Transverse colon (tissue), 4 donors: ENCODE results near the gene EYS.

Experiments used
- EP300 ChIP-seq: sonication (generic); formaldehyde crosslinking; IDR thresholded peaks from one replicate; pipeline ENCODE4 v1.6.1; 2017; ENCODE audit warnings: antibody characterized with exemption, low read depth
- POLR2A ChIP-seq: fragments of 450-650 bp; IDR thresholded peaks from one replicate; pipeline ENCODE4 v1.6.1; 2016; ENCODE audit warnings: antibody characterized with exemption, mild to moderate bottlenecking, moderate library complexity
- POLR2AphosphoS5 ChIP-seq, 3 donors: sonication (generic); formaldehyde crosslinking; IDR thresholded peaks; one replicate each; pipeline ENCODE4 v1.6.1; 2016; ENCODE audit warnings: antibody characterized with exemption in 3 of 3
- TF ChIP-seq, protein P1 (sequence below), 5 experiments: fragments of 200-600 bp in 3 of 5; fragments of 450-650 bp in 2 of 5; sonication (generic) in 3 of 5; IDR thresholded peaks; 1 replicate in 2 of 5; 2 replicates in 3 of 5; pipeline ENCODE4 v1.5.1; 2016 to 2017; ENCODE audit warnings: antibody characterized with exemption in 5 of 5, inconsistent platforms in 3 of 5, mild to moderate bottlenecking in 2 of 5, moderate library complexity in 1 of 5

DNA sequence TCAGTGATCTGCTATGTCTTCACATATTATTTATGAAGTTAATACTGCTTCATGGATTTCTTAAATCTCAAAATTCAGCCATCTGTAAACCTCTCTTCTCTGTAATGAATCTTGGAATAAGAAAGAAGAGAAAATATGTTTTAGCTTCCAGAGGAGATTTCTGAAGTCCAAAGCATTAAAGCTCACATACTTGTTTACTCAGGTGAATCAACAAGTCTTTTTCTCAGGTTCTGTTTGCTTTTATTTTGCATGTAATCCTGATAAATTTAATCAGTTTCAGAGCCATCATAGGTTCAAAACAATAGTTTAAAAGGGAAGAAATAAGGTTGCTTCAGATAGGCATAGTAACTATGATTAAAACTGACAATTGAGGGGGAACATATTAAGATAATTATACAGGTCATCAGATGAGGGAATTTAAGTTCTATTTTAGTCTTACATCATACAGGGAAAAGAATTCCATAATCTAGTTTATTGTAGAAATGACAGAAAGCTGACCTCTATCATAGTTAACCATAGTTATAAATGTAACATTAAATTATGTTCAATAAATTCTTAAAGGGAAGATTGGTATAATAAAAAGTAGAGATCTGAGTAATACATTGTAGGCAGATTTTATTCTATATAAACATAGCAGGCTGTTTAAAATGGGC is 716.2 kb downstream of the EYS start:
- TF ChIP-seq, protein P1, sequence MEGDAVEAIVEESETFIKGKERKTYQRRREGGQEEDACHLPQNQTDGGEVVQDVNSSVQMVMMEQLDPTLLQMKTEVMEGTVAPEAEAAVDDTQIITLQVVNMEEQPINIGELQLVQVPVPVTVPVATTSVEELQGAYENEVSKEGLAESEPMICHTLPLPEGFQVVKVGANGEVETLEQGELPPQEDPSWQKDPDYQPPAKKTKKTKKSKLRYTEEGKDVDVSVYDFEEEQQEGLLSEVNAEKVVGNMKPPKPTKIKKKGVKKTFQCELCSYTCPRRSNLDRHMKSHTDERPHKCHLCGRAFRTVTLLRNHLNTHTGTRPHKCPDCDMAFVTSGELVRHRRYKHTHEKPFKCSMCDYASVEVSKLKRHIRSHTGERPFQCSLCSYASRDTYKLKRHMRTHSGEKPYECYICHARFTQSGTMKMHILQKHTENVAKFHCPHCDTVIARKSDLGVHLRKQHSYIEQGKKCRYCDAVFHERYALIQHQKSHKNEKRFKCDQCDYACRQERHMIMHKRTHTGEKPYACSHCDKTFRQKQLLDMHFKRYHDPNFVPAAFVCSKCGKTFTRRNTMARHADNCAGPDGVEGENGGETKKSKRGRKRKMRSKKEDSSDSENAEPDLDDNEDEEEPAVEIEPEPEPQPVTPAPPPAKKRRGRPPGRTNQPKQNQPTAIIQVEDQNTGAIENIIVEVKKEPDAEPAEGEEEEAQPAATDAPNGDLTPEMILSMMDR (IDR thresholded peaks at IDR 0.05), result no peak
- TF ChIP-seq POLR2A (no peak), EP300 (no peak), POLR2AphosphoS5 (IDR thresholded peaks at IDR 0.05) (no peak)
